Neural cell (in vitro differentiated cells): ENCODE results near the gene NUTF2.

Experiments used
- CTCF ChIP-seq: fragments of 450-650 bp; IDR thresholded peaks from 2 replicates; pipeline ENCODE4 v1.5.1; 2014; ENCODE audit warnings: antibody characterized with exemption, mild to moderate bottlenecking, moderate library complexity; ENCODE audit not compliant: poor library complexity, severe bottlenecking
- EP300 ChIP-seq: fragments of 450-650 bp; conservative IDR thresholded peaks from 2 replicates; pipeline ENCODE4 v1.6.1; 2014; ENCODE audit warnings: antibody characterized with exemption, mild to moderate bottlenecking, moderate library complexity; ENCODE audit not compliant: poor library complexity, severe bottlenecking
- EZH2 ChIP-seq: fragments of 200-600, 300-800 bp; shearing (Covaris generic), sonication (generic); IDR thresholded peaks from 2 replicates; pipeline ENCODE4 v1.6.1; 2014; ENCODE audit warnings: antibody characterized with exemption, low read length, borderline replicate concordance, mild to moderate bottlenecking; ENCODE audit not compliant: insufficient read depth, poor library complexity, severe bottlenecking
- POLR2AphosphoS5 ChIP-seq: IDR thresholded peaks from 2 replicates; pipeline ENCODE4 v1.6.1; 2012
- RAD21 ChIP-seq: fragments of 450-650 bp; conservative IDR thresholded peaks from 2 replicates; pipeline ENCODE4 v1.6.1; 2014; ENCODE audit warnings: antibody characterized with exemption, mild to moderate bottlenecking, moderate library complexity
- SMC3 ChIP-seq: fragments of 450-650 bp; conservative IDR thresholded peaks from 2 replicates; pipeline ENCODE4 v1.6.1; 2014; ENCODE audit warnings: antibody characterized with exemption, mild to moderate bottlenecking, moderate library complexity; ENCODE audit not compliant: poor library complexity
- TAF1 ChIP-seq: IDR thresholded peaks from 2 replicates; pipeline ENCODE4 v1.6.1; 2012; ENCODE audit warnings: low read depth

GRCh38 chr16:67879462-67879861, 32.7 kb downstream of the NUTF2 start:
- no peak for TF ChIP-seq CTCF
- no peak for TF ChIP-seq EZH2
- no peak for TF ChIP-seq EP300
- no peak for TF ChIP-seq POLR2AphosphoS5
- no peak for TF ChIP-seq RAD21
- TF ChIP-seq SMC3, result no peak
- TF ChIP-seq TAF1, result no peak
